H9 (cell line): Measurements from ENCODE around the gene MYO15B. TPM values are rescaled to one million over a fixed set of nuclear protein-coding genes. Genes with fewer than 3 reads are reported as not detected.
A peak's percentile ranks its signal among the peaks of the same experiment; 100 is the strongest.

Experiments used
- DNase-seq: peaks from one replicate; pipeline ENCODE4 v3.0.0-alpha.2; 2017
- H2AFZ ChIP-seq: one replicate; pipeline ENCODE4 v1.6.1; 2013; ENCODE audit warnings: mild to moderate bottlenecking, low read length, control low read depth, moderate library complexity
- H2AK5ac ChIP-seq: 2 replicates; pipeline ENCODE4 v1.6.1; 2013; ENCODE audit warnings: low read length, control low read depth, mixed read lengths; ENCODE audit not compliant: insufficient read length
- H2BK120ac ChIP-seq: one replicate; pipeline ENCODE4 v1.6.1; 2013; ENCODE audit warnings: low read depth, mild to moderate bottlenecking, low read length, control low read depth, inconsistent platforms; ENCODE audit not compliant: poor library complexity, severe bottlenecking
- H2BK12ac ChIP-seq: 2 replicates; pipeline ENCODE4 v1.6.1; 2013; ENCODE audit warnings: low read length, control low read depth, mixed read lengths, low read depth; ENCODE audit not compliant: insufficient read length
- H2BK15ac ChIP-seq: 2 replicates; pipeline ENCODE4 v1.6.1; 2013; ENCODE audit warnings: low read depth, low read length, control low read depth
- H2BK20ac ChIP-seq: one replicate; pipeline ENCODE4 v1.6.1; 2013; ENCODE audit warnings: low read depth, mild to moderate bottlenecking, low read length, control low read depth, inconsistent platforms; ENCODE audit not compliant: poor library complexity, severe bottlenecking
- H2BK5ac ChIP-seq: 2 replicates; pipeline ENCODE4 v1.6.1; 2013; ENCODE audit warnings: low read length, control low read depth, mixed read lengths; ENCODE audit not compliant: insufficient read length
- H3K14ac ChIP-seq: 2 replicates; pipeline ENCODE4 v1.6.1; 2013; ENCODE audit warnings: low read length, control low read depth; ENCODE audit not compliant: insufficient read depth
- H3K18ac ChIP-seq: 2 replicates; pipeline ENCODE4 v1.6.1; 2013; ENCODE audit warnings: low read depth, mild to moderate bottlenecking, mixed read lengths, low read length, control low read depth; ENCODE audit not compliant: insufficient read length
- H3K23ac ChIP-seq: 2 replicates; pipeline ENCODE4 v1.6.1; 2013; ENCODE audit warnings: low read length, control low read depth, mixed read lengths, low read depth; ENCODE audit not compliant: insufficient read length
- H3K23me2 ChIP-seq: 2 replicates; pipeline ENCODE4 v1.6.1; 2013; ENCODE audit warnings: low read depth, mild to moderate bottlenecking, mixed read lengths, low read length, control low read depth; ENCODE audit not compliant: insufficient read length, poor library complexity, severe bottlenecking
- H3K27ac ChIP-seq: 2 replicates; pipeline ENCODE4 v1.5.1; 2013; ENCODE audit warnings: low read length, control low read depth, mixed read lengths, low read depth; ENCODE audit not compliant: insufficient read length
- H3K27me3 ChIP-seq: 2 replicates; pipeline ENCODE4 v1.6.1; 2013; ENCODE audit warnings: low read length, control low read depth, inconsistent platforms; ENCODE audit not compliant: insufficient read depth
- H3K4ac ChIP-seq: 2 replicates; pipeline ENCODE4 v1.6.1; 2013; ENCODE audit warnings: low read depth, mild to moderate bottlenecking, control low read depth, inconsistent platforms, low read length, moderate library complexity
- H3K4me1 ChIP-seq: 2 replicates; pipeline ENCODE4 v1.6.1; 2013; ENCODE audit warnings: low read length, control low read depth, inconsistent platforms; ENCODE audit not compliant: insufficient read depth
- H3K4me2 ChIP-seq: 2 replicates; pipeline ENCODE4 v1.6.1; 2013; ENCODE audit warnings: low read length, control low read depth, mixed read lengths; ENCODE audit not compliant: insufficient read length, insufficient read depth
- H3K56ac ChIP-seq: 2 replicates; pipeline ENCODE4 v1.6.1; 2013; ENCODE audit warnings: low read depth, mild to moderate bottlenecking, mixed read lengths, low read length, control low read depth; ENCODE audit not compliant: insufficient read length
- H3K79me1 ChIP-seq: 2 replicates; pipeline ENCODE4 v1.6.1; 2013; ENCODE audit warnings: low read depth, mild to moderate bottlenecking, moderate library complexity, low read length, control low read depth, inconsistent platforms; ENCODE audit not compliant: insufficient read depth, poor library complexity, severe bottlenecking
- H3K79me2 ChIP-seq: 2 replicates; pipeline ENCODE4 v1.6.1; 2013; ENCODE audit warnings: low read length, control low read depth, inconsistent platforms; ENCODE audit not compliant: insufficient read depth
- H3K9ac ChIP-seq: 2 replicates; pipeline ENCODE4 v1.6.1; 2013; ENCODE audit warnings: low read length, control low read depth, mixed read lengths; ENCODE audit not compliant: insufficient read length; ENCODE audit errors: extremely low read depth
- H3K9me3 ChIP-seq: one replicate; pipeline ENCODE4 v1.6.1; 2013; ENCODE audit warnings: low read depth, low read length, inconsistent platforms; ENCODE audit not compliant: control insufficient read depth
- H3T11ph ChIP-seq: one replicate; pipeline ENCODE4 v1.6.1; 2013; ENCODE audit warnings: mild to moderate bottlenecking, low read length, control low read depth, inconsistent platforms
- H4K20me1 ChIP-seq: one replicate; pipeline ENCODE4 v1.6.1; 2013; ENCODE audit not compliant: control insufficient read depth, insufficient read length, insufficient read depth
- H4K5ac ChIP-seq: 2 replicates; pipeline ENCODE4 v1.6.1; 2013; ENCODE audit warnings: low read depth, mild to moderate bottlenecking, mixed read lengths, low read length, control low read depth; ENCODE audit not compliant: insufficient read length
- H4K8ac ChIP-seq: replicated peaks from 2 replicates; pipeline ENCODE4 v1.6.1; 2013; ENCODE audit warnings: low read length, control low read depth, mixed read lengths, low read depth; ENCODE audit not compliant: insufficient read length
- H4K91ac ChIP-seq: 2 replicates; pipeline ENCODE4 v1.6.1; 2013; ENCODE audit warnings: low read depth, mild to moderate bottlenecking, moderate library complexity, mixed read lengths, low read length, control low read depth; ENCODE audit not compliant: insufficient read length
- H3K27ac Mint-ChIP-seq, 3 experiments: 2 replicates in 2 of 3; 3 replicates in 1 of 3; pipeline ENCODE4 v1.8.0; 2020 to 2021; ENCODE audit warnings: mixed read lengths in 3 of 3, mild to moderate bottlenecking in 1 of 3, moderate library complexity in 1 of 3
- H3K27me3 Mint-ChIP-seq: 2 replicates; pipeline ENCODE4 v1.8.0; 2021; ENCODE audit warnings: low read depth, mild to moderate bottlenecking, moderate library complexity, mixed read lengths
- H3K36me3 Mint-ChIP-seq, 3 experiments: 2 replicates in 2 of 3; 3 replicates in 1 of 3; pipeline ENCODE4 v1.8.0; 2020 to 2021; ENCODE audit warnings: low read depth in 3 of 3, mixed read lengths in 3 of 3; ENCODE audit not compliant: insufficient read depth in 1 of 3
- H3K4me1 Mint-ChIP-seq, 2 experiments: 2 replicates each; pipeline ENCODE4 v1.8.0; 2020; ENCODE audit warnings: mixed read lengths in 2 of 2
- H3K4me3 Mint-ChIP-seq, 2 experiments: 2 replicates in 1 of 2; 3 replicates in 1 of 2; pipeline ENCODE4 v1.8.0; 2020 to 2021; ENCODE audit warnings: mild to moderate bottlenecking in 2 of 2, mixed read lengths in 2 of 2, moderate library complexity in 1 of 2
- H3K9me3 Mint-ChIP-seq, 2 experiments: 2 replicates in 1 of 2; 3 replicates in 1 of 2; pipeline ENCODE4 v1.8.0; 2020; ENCODE audit warnings: mild to moderate bottlenecking in 2 of 2, mixed read lengths in 2 of 2, moderate library complexity in 1 of 2
- WGBS: extraction: QIAGEN DNeasy Blood & Tissue Kit; methylation state at CpG from one replicate; pipeline ENCODE4 v1.1.7; 2013; ENCODE audit warnings: missing lambda C conversion rate, low lambda C conversion rate, mixed read lengths; ENCODE audit not compliant: insufficient read length; ENCODE audit errors: extremely low coverage; 5-methylcytosine and 5-hydroxymethylcytosine counted together
- total RNA-seq: library from RNA; stranded (reverse); gene quantifications from 2 replicates; pipeline ENCODE4 v1.2.1, GENCODE V29; 2021
- TF ChIP-seq, protein P1 (sequence below): fragments of 200-600 bp; sonication (generic); conservative IDR thresholded peaks from 3 replicates; pipeline ENCODE4 v1.8.0; 2021; ENCODE audit warnings: antibody characterized with exemption, mild to moderate bottlenecking

Gene MYO15B
- total RNA-seq, 1 experiment from 2014 or later = 41.9 TPM

DNA sequence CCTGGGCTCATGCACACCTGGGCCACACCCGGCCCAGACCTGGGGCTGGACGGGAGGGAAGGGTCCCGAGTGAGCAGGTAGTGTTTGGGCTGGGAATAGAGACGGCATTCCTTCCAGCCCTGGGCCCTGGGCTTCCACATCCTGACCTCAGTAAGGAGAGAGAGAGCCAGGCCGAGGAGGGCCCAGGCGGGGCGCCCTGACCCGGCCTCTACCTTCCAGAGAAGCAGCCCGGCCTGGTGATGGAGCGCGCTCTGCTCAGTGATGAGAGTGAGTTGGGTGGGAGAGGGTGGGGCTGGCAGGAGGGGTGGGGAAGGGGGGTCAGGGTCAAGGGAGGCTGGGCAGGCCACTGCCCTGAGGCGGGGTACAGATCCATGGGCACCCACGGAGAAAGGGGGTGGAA lies 13.6 kb upstream of the MYO15B start:
- H4K8ac ChIP-seq = no peak overlapping the region
- no peak overlapping the region for H2AK5ac ChIP-seq
- no peak overlapping the region for H3K4me3 Mint-ChIP-seq
- H2BK120ac ChIP-seq = no peak overlapping the region
- peak overlapping the region in 1 of 3 experiments; percentile 85; a peak in 1 of 7 replicates for H3K27ac Mint-ChIP-seq
- H4K91ac ChIP-seq = no peak overlapping the region
- no peak overlapping the region for H4K5ac ChIP-seq
- H3K56ac ChIP-seq = no peak overlapping the region
- H3K9ac ChIP-seq = no peak overlapping the region
- H3K79me2 ChIP-seq = no peaks in the 10 kb centered on the region
- H3K4me2 ChIP-seq = no peak overlapping the region
- H3K4me1 ChIP-seq = no peaks in the 10 kb centered on the region
- H3K36me3 Mint-ChIP-seq = peaks cover 2 to 12% (median 4%) of the 10 kb centered on the region in 3 experiments; a peak in 5 of 7 replicates
- no peaks in the 10 kb centered on the region for H3K23me2 ChIP-seq
- no peak overlapping the region for H2BK20ac ChIP-seq
- no peaks in the 10 kb centered on the region for H3K9me3 Mint-ChIP-seq
- H3K4ac ChIP-seq = no peak overlapping the region
- no peak overlapping the region for H3K23ac ChIP-seq
- H3K27ac ChIP-seq = no peak overlapping the region
- H3K4me1 Mint-ChIP-seq = peaks cover 3 to 4% of the 10 kb centered on the region in 2 experiments; a peak in 3 of 4 replicates
- DNase-seq = no peak
- H3K27me3 Mint-ChIP-seq = peaks cover 1% of the 10 kb centered on the region; the same call in 1 of the 2 replicates
- H4K20me1 ChIP-seq = no peaks in the 10 kb centered on the region
- no peaks in the 10 kb centered on the region for H3K27me3 ChIP-seq
- H3T11ph ChIP-seq = no peak overlapping the region
- H2BK12ac ChIP-seq = no peak overlapping the region
- H3K9me3 ChIP-seq = no peaks in the 10 kb centered on the region
- no CpG with 5 or more reads among the region's 13 CpGs for WGBS
- TF ChIP-seq, protein P1, sequence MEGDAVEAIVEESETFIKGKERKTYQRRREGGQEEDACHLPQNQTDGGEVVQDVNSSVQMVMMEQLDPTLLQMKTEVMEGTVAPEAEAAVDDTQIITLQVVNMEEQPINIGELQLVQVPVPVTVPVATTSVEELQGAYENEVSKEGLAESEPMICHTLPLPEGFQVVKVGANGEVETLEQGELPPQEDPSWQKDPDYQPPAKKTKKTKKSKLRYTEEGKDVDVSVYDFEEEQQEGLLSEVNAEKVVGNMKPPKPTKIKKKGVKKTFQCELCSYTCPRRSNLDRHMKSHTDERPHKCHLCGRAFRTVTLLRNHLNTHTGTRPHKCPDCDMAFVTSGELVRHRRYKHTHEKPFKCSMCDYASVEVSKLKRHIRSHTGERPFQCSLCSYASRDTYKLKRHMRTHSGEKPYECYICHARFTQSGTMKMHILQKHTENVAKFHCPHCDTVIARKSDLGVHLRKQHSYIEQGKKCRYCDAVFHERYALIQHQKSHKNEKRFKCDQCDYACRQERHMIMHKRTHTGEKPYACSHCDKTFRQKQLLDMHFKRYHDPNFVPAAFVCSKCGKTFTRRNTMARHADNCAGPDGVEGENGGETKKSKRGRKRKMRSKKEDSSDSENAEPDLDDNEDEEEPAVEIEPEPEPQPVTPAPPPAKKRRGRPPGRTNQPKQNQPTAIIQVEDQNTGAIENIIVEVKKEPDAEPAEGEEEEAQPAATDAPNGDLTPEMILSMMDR = no peak
- H3K79me1 ChIP-seq = no peaks in the 10 kb centered on the region
- no peak overlapping the region for H3K18ac ChIP-seq
- H2AFZ ChIP-seq = no peak overlapping the region
- no peak overlapping the region for H3K14ac ChIP-seq
- H2BK15ac ChIP-seq = no peak overlapping the region
- no peak overlapping the region for H2BK5ac ChIP-seq
